GM10266 (cell line): ENCODE data around the gene SGMS1.

Experiments used
- DNase-seq: peaks from one replicate; pipeline ENCODE4 v3.0.0; 2012; ENCODE audit errors: extremely low spot score
- CTCF ChIP-seq: IDR thresholded peaks from 2 replicates; pipeline ENCODE4 v1.5.1; 2012; ENCODE audit warnings: mild to moderate bottlenecking, low read depth; ENCODE audit not compliant: control insufficient read depth, insufficient read depth; ENCODE audit errors: missing control alignments

The SGMS1 gene

GRCh38 chr10:50410066-50410811, 213.5 kb downstream of the SGMS1 start:
- TF ChIP-seq CTCF: no peak
- DNase-seq: no peak

- DNase-seq: no peak
- no peak for TF ChIP-seq CTCF
Observed at GRCh38 chr10:50407076-50407801, 216.5 kb downstream of the SGMS1 start.

- no peak for TF ChIP-seq CTCF
- DNase-seq: no peak
Observed at GRCh38 chr10:50406457-50407070, 217.2 kb downstream of the SGMS1 start.

GRCh38 chr10:50405723-50406122, 218.0 kb downstream of the SGMS1 start:
- no peak for DNase-seq
- TF ChIP-seq CTCF: no peak

- no peak for DNase-seq
- no peak for TF ChIP-seq CTCF
Observed at GRCh38 chr10:50404021-50404773, 219.6 kb downstream of the SGMS1 start.

- TF ChIP-seq CTCF: no peak
- no peak for DNase-seq
Observed at GRCh38 chr10:50403074-50403473, 220.7 kb downstream of the SGMS1 start.

- no peak for TF ChIP-seq CTCF
- DNase-seq: no peak
Observed at GRCh38 chr10:50402466-50402865, 221.3 kb downstream of the SGMS1 start.
